BLaER1 (cell line): ENCODE results near the gene C11orf68.
"Not testable (repeated sequence)": the region's sequence is repeated elsewhere in the genome, so short reads cannot be mapped to it uniquely, and the experiment has no call there.

Experiments used
- H3K27ac ChIP-seq: shearing (Covaris generic); formaldehyde crosslinking; 2 replicates; pipeline ENCODE4 v1.8.1; 2022
- H3K27me3 ChIP-seq: shearing (Covaris generic); formaldehyde crosslinking; 2 replicates; pipeline ENCODE4 v1.8.1; 2022
- H3K36me3 ChIP-seq: shearing (Covaris generic); formaldehyde crosslinking; 2 replicates; pipeline ENCODE4 v1.8.1; 2022
- H3K4me1 ChIP-seq: shearing (Covaris generic); formaldehyde crosslinking; 2 replicates; pipeline ENCODE4 v1.8.1; 2022
- H3K4me2 ChIP-seq: shearing (Covaris generic); formaldehyde crosslinking; 2 replicates; pipeline ENCODE4 v1.8.1; 2022
- H3K4me3 ChIP-seq: shearing (Covaris generic); formaldehyde crosslinking; 2 replicates; pipeline ENCODE4 v1.8.1; 2022
- H3K9ac ChIP-seq: shearing (Covaris generic); formaldehyde crosslinking; 2 replicates; pipeline ENCODE4 v1.8.1; 2022
- H3K9me3 ChIP-seq: shearing (Covaris generic); formaldehyde crosslinking; 2 replicates; pipeline ENCODE4 v1.8.1; 2022
- H4K20me1 ChIP-seq: shearing (Covaris generic); formaldehyde crosslinking; 2 replicates; pipeline ENCODE4 v1.8.1; 2022
- Cebpa-rat ChIP-seq: shearing (Covaris generic); IDR thresholded peaks from 2 replicates; pipeline ENCODE4 v1.8.1; 2022

Gene C11orf68

DNA sequence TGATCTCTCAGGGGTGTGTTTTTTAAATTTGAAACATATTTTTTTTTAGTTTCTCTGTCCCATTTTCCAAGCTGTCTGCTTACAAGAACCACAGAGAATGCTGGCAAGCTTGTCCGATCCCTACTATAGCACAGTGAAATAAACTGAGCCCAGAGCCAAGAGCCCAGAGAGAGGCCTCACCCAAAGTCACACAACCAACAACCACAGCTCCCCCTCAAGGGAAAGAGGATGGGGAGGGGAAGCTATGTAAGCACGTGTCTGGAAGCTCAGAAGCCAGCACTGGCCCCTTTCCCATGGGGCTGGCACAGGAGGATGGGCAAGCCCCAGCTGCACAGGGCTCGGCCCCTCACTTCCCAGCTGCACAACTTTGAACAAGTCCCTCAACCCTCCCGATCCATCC lies 39.4 kb upstream of the C11orf68 start:
- Histone ChIP-seq H3K36me3 (0 out of 2 replicates have a peak, but pooled peaks cover 3% of the 10 kb centered on the region), H3K4me2 (peak overlapping the region; percentile 79), H3K27ac (peak overlapping the region; percentile 55), H4K20me1 (peaks cover 13% of the 10 kb centered on the region), H3K4me1 (peaks cover 59% of the 10 kb centered on the region), H3K27me3 (no peaks in the 10 kb centered on the region), H3K4me3 (no peak overlapping the region), H3K9ac (no peak overlapping the region; the same call in 1 of the 2 replicates), H3K9me3 (no peaks in the 10 kb centered on the region)
- TF ChIP-seq Cebpa-rat, result no peak

- Histone ChIP-seq H3K36me3 (no peaks in the 10 kb centered on the region), H3K27me3 (no peaks in the 10 kb centered on the region), H3K27ac (no peak overlapping the region)
Observed at GRCh38 chr11:65954771-65955170, 35.9 kb upstream of the C11orf68 start.

GRCh38 chr11:65953471-65953870 lies 34.6 kb upstream of the C11orf68 start:
- Histone ChIP-seq H3K9ac (no peak overlapping the region), H3K27ac (no peak overlapping the region), H3K4me3 (no peak overlapping the region), H3K4me1 (peaks cover 23% of the 10 kb centered on the region), H3K27me3 (no peaks in the 10 kb centered on the region), H4K20me1 (no peaks in the 10 kb centered on the region), H3K4me2 (no peak overlapping the region), H3K9me3 (no peaks in the 10 kb centered on the region), H3K36me3 (no peaks in the 10 kb centered on the region)
- TF ChIP-seq Cebpa-rat, result no peak

More at GRCh38 chr11:65954771-65955170, 35.9 kb upstream of the C11orf68 start:
- Histone ChIP-seq H4K20me1 (no peaks in the 10 kb centered on the region), H3K4me3 (no peak overlapping the region), H3K9ac (no peak overlapping the region), H3K4me2 (no peak overlapping the region), H3K4me1 (peaks cover 36% of the 10 kb centered on the region), H3K9me3 (no peaks in the 10 kb centered on the region)
- TF ChIP-seq Cebpa-rat, result no peak

GRCh38 chr11:65952052-65952521 lies 33.2 kb upstream of the C11orf68 start:
- TF ChIP-seq Cebpa-rat, result no peak
- Histone ChIP-seq H4K20me1 (no peaks in the 10 kb centered on the region), H3K4me1 (peaks cover 9% of the 10 kb centered on the region), H3K9me3 (no peaks in the 10 kb centered on the region), H3K36me3 (no peaks in the 10 kb centered on the region), H3K27ac (no peak overlapping the region), H3K9ac (no peak overlapping the region), H3K27me3 (no peaks in the 10 kb centered on the region), H3K4me3 (no peak overlapping the region), H3K4me2 (no peak overlapping the region)

- H3K27me3 ChIP-seq, H4K20me1 ChIP-seq, H3K36me3 ChIP-seq, H3K27ac ChIP-seq, H3K4me3 ChIP-seq, H3K9ac ChIP-seq, H3K9me3 ChIP-seq, H3K4me2 ChIP-seq, H3K4me1 ChIP-seq: not testable (repeated sequence)
Observed at GRCh38 chr11:65951641-65952040, 32.8 kb upstream of the C11orf68 start.

GRCh38 chr11:65950711-65951110 lies 31.8 kb upstream of the C11orf68 start:
- not testable (repeated sequence) for H4K20me1 ChIP-seq, H3K36me3 ChIP-seq, H3K27me3 ChIP-seq, H3K9ac ChIP-seq, H3K4me3 ChIP-seq, H3K4me2 ChIP-seq, H3K27ac ChIP-seq, H3K4me1 ChIP-seq, H3K9me3 ChIP-seq

GRCh38 chr11:65947603-65948125 lies 28.8 kb upstream of the C11orf68 start:
- Histone ChIP-seq H3K4me3 (no peak overlapping the region), H3K27ac (no peak overlapping the region), H3K4me2 (no peak overlapping the region), H3K36me3 (no peaks in the 10 kb centered on the region), H3K27me3 (no peaks in the 10 kb centered on the region), H3K9me3 (no peaks in the 10 kb centered on the region), H3K4me1 (no peaks in the 10 kb centered on the region), H3K9ac (no peak overlapping the region), H4K20me1 (no peaks in the 10 kb centered on the region)
- TF ChIP-seq Cebpa-rat, result no peak

DNA sequence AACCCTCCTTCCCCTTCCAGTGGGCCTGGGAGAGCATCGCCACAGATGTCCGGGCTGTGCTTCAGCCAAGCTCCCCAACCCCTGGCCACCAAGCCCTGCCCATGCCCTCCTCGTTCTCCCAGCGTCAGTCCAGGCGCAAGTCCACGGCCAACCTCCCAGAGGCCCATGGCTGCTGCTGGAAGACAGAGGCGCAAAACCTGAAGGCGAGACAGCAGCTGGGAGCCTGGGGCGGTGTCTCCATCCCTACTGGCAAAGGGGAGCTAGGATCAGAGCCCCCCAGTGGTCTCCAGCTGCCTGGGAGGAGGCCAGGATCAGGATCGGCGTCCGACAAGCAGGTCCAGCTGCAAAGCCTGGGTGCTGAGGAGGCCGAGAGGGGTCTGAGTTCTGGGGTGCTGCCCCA lies 28.3 kb upstream of the C11orf68 start:
- Histone ChIP-seq H4K20me1 (no peaks in the 10 kb centered on the region), H3K27me3 (no peaks in the 10 kb centered on the region), H3K4me3 (no peak overlapping the region), H3K4me1 (no peaks in the 10 kb centered on the region), H3K4me2 (no peak overlapping the region), H3K27ac (no peak overlapping the region), H3K9me3 (no peaks in the 10 kb centered on the region), H3K36me3 (no peaks in the 10 kb centered on the region), H3K9ac (no peak overlapping the region)
- TF ChIP-seq Cebpa-rat, result no peak

DNA sequence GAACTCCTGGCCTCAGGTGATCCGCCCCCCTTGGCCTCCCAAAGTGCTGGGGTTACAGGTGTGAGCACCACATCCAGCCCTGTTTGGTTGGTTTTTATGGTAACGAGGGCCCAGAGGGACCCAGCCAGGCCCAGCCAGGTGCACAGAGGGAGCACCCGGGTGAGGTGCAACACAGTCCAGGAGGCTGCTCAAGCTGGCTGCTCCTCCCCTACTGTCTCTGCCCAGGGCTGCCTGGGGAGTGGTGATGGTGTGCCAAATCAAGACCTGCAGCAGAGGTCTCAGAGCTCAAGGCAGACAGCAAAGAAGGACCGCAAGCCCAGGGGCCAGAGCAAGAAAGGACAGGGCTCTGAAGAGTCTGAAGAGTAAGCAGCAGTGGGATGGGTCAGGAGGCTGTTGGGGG lies 27.8 kb upstream of the C11orf68 start:
- H3K4me1 ChIP-seq, result no peaks in the 10 kb centered on the region
- H3K27me3 ChIP-seq, result no peaks in the 10 kb centered on the region
- no peaks in the 10 kb centered on the region for H4K20me1 ChIP-seq
- H3K4me3 ChIP-seq, result no peak overlapping the region
- no peak overlapping the region for H3K27ac ChIP-seq
- H3K9me3 ChIP-seq, result no peaks in the 10 kb centered on the region
- H3K36me3 ChIP-seq, result no peaks in the 10 kb centered on the region
- TF ChIP-seq Cebpa-rat, result no peak
- H3K9ac ChIP-seq, result no peak overlapping the region
- H3K4me2 ChIP-seq, result no peak overlapping the region

DNA sequence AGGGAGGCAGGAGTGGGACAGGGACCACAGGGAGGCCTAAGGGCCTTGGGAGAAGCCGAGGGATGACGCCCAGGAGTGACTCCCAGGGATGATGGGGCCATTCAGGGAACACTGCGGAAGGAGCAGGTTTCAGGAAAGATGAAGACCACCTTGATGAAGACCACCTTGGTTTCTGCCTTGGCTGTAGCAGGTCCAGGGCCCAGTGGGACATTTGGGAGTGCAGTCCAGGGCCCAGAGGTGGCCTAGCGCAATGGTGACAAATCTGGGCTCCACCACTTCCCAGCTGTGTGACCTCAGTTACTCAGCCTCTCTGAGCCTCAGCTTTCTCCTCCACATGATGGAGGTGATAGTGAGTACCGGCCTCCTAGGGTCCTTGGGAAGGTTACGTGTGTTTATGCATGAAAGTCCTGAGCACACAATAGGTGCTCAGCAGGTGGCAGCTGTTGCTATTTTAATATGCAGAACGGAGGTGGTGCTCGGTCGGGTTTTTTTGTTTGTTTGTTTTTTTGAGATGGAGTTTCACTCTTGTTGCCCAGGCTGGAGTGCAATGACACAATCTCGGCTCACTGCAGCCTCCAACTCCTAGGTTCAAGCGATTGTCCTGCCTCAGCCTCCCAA lies 27.2 kb upstream of the C11orf68 start:
- H3K36me3 ChIP-seq, result no peaks in the 10 kb centered on the region
- H3K9me3 ChIP-seq, result no peaks in the 10 kb centered on the region
- no peak overlapping the region for H3K27ac ChIP-seq
- no peaks in the 10 kb centered on the region for H4K20me1 ChIP-seq
- H3K4me2 ChIP-seq, result no peak overlapping the region
- no peak overlapping the region for H3K4me3 ChIP-seq
- H3K4me1 ChIP-seq, result no peaks in the 10 kb centered on the region
- H3K27me3 ChIP-seq, result no peaks in the 10 kb centered on the region
- H3K9ac ChIP-seq, result no peak overlapping the region
- TF ChIP-seq Cebpa-rat, result no peak
